Smooth muscle cell (in vitro differentiated cells): ENCODE data around the gene KLHL26. TPM values are rescaled to one million over a fixed set of nuclear protein-coding genes. Genes with fewer than 3 reads are reported as not detected.
A peak's percentile ranks its signal among the peaks of the same experiment; 100 is the strongest.

Experiments used
- DNase-seq: peaks from one replicate; lab custom pipeline; 2025; ENCODE audit not compliant: unreplicated experiment; lab: John Stamatoyannopoulos, UW
- H2AFZ ChIP-seq: fragments of 200-600 bp; sonication (generic); 2 replicates; pipeline ENCODE4 v1.6.0; 2016; ENCODE audit warnings: antibody characterized with exemption, low read depth, mild to moderate bottlenecking
- H3F3A ChIP-seq: fragments of 200-600 bp; sonication (generic); 2 replicates; pipeline ENCODE4 v1.6.0; 2017; ENCODE audit warnings: antibody characterized with exemption, low read depth
- H3K27ac ChIP-seq: fragments of 200-600 bp; sonication (generic); 2 replicates; pipeline ENCODE4 v1.5.1; 2016; ENCODE audit warnings: low read depth, mild to moderate bottlenecking
- H3K27me3 ChIP-seq: fragments of 200-600 bp; sonication (generic); 2 replicates; pipeline ENCODE4 v1.6.1; 2016; ENCODE audit warnings: low read depth, mild to moderate bottlenecking
- H3K36me3 ChIP-seq: fragments of 200-600 bp; sonication (generic); 2 replicates; pipeline ENCODE4 v1.5.1; 2016; ENCODE audit warnings: low read depth
- H3K4me1 ChIP-seq: fragments of 200-600 bp; sonication (generic); 2 replicates; pipeline ENCODE4 v1.5.1; 2016; ENCODE audit warnings: low read depth
- H3K4me2 ChIP-seq: fragments of 200-600 bp; sonication (generic); 2 replicates; pipeline ENCODE4 v1.6.0; 2016; ENCODE audit warnings: mild to moderate bottlenecking
- H3K4me3 ChIP-seq: fragments of 200-600 bp; sonication (generic); 2 replicates; pipeline ENCODE4 v1.5.1; 2016; ENCODE audit warnings: mild to moderate bottlenecking
- H3K79me2 ChIP-seq: fragments of 200-600 bp; sonication (generic); 2 replicates; pipeline ENCODE4 v1.6.0; 2016; ENCODE audit warnings: low read depth, mild to moderate bottlenecking
- H3K9ac ChIP-seq: fragments of 200-600 bp; sonication (generic); 2 replicates; pipeline ENCODE4 v1.6.0; 2016; ENCODE audit warnings: low read depth
- H3K9me3 ChIP-seq: fragments of 200-600 bp; sonication (generic); replicated peaks from 2 replicates; pipeline ENCODE4 v1.5.1; 2016; ENCODE audit warnings: low read depth
- H4K20me1 ChIP-seq: fragments of 200-600 bp; sonication (generic); 2 replicates; pipeline ENCODE4 v1.6.0; 2016; ENCODE audit warnings: low read depth
- CTCF ChIP-seq: fragments of 200-600 bp; sonication (generic); IDR thresholded peaks from 2 replicates; pipeline ENCODE4 v1.5.1; 2017; ENCODE audit warnings: borderline replicate concordance, mild to moderate bottlenecking, antibody characterized with exemption; ENCODE audit not compliant: insufficient read depth, poor library complexity, severe bottlenecking
- WGBS: methylation state at CpG from one replicate; pipeline ENCODE4 v1.1.7; 2016; ENCODE audit warnings: low lambda C conversion rate; 5-methylcytosine and 5-hydroxymethylcytosine counted together
- polyA plus RNA-seq: library from polyadenylated mRNA; unstranded; fragments of >200 nt; fragmentation: Nextera tagmentation; extraction: Ambion mirVana; gene quantifications from 2 replicates; pipeline ENCODE4 v1.2.1, GENCODE V29; 2016
- total RNA-seq: library from RNA; depleted of rRNA; stranded (reverse); fragments of >200 nt; gene quantifications from 2 replicates; pipeline ENCODE4 v1.2.3, GENCODE V29; 2014

The KLHL26 gene
- total and polyA plus RNA-seq, 2 experiments from 2014 or later = 3.9 to 7.6 TPM

DNA sequence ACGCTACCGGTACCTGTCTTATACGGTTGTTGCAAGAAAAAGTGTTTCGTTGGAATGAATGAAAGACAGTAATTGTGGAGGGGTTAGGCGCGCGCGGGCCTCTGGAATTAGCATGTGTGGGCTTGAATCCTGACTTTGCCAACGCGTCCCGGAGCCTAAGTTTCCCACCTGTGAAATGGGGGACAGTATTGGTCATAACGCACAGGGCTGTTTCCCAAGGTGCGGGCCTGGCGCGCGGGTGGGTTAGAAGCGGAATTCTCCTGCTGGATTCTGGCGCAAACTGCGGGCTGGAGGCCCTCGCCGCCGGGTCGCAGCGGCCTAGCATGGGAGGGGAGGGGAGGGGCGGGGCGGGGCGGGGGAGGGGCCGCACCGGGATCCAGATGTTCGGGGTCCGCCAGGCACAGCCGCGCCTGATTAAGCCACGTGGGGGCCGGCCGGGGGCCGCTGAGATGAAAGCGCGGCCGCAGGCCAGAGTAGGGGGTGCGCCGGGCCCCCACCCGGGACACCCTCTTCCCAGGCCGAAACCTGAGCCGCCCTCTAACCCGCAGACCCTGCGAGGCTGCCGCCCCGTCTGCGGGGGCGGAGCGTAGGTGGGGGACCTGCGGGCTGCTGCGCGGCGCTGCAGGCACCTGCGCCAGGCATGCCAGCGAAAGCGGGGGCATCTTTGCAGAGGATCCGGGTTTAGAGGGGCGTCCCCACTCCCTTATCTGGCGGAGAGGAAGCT lies 25.3 kb upstream of the KLHL26 start:
- H2AFZ ChIP-seq = no peak overlapping the region
- H3K4me3 ChIP-seq = peak overlapping the region; percentile 56
- WGBS = under 1% methylated on average over 41 of the region's 62 CpGs
- no peaks in the 10 kb centered on the region for H3K36me3 ChIP-seq
- peaks cover 78% of the 10 kb centered on the region for H3K27me3 ChIP-seq
- DNase-seq = no peak
- no peaks in the 10 kb centered on the region for H3F3A ChIP-seq
- peaks cover 35% of the 10 kb centered on the region for H3K4me1 ChIP-seq
- H4K20me1 ChIP-seq = no peaks in the 10 kb centered on the region
- TF ChIP-seq CTCF = no peak
- H3K9ac ChIP-seq = no peak overlapping the region
- no peaks in the 10 kb centered on the region for H3K9me3 ChIP-seq
- peak overlapping the region; percentile 94 for H3K4me2 ChIP-seq
- no peak overlapping the region for H3K27ac ChIP-seq
- no peaks in the 10 kb centered on the region for H3K79me2 ChIP-seq

GRCh38 chr19:18612051-18612771 lies 24.6 kb upstream of the KLHL26 start:
- H3K4me1 ChIP-seq = peaks cover 35% of the 10 kb centered on the region
- no peak overlapping the region for H2AFZ ChIP-seq
- H3K27ac ChIP-seq = no peak overlapping the region
- H3K79me2 ChIP-seq = no peaks in the 10 kb centered on the region
- no peaks in the 10 kb centered on the region for H3K9me3 ChIP-seq
- H4K20me1 ChIP-seq = no peaks in the 10 kb centered on the region
- H3K4me3 ChIP-seq = peak overlapping the region; percentile 56
- DNase-seq = no peak
- 6% methylated on average over 21 of the region's 30 CpGs for WGBS
- no peaks in the 10 kb centered on the region for H3F3A ChIP-seq
- no peak overlapping the region for H3K9ac ChIP-seq
- peak overlapping the region; percentile 94 for H3K4me2 ChIP-seq
- H3K27me3 ChIP-seq = peaks cover 74% of the 10 kb centered on the region
- TF ChIP-seq CTCF = no peak
- no peaks in the 10 kb centered on the region for H3K36me3 ChIP-seq

DNA sequence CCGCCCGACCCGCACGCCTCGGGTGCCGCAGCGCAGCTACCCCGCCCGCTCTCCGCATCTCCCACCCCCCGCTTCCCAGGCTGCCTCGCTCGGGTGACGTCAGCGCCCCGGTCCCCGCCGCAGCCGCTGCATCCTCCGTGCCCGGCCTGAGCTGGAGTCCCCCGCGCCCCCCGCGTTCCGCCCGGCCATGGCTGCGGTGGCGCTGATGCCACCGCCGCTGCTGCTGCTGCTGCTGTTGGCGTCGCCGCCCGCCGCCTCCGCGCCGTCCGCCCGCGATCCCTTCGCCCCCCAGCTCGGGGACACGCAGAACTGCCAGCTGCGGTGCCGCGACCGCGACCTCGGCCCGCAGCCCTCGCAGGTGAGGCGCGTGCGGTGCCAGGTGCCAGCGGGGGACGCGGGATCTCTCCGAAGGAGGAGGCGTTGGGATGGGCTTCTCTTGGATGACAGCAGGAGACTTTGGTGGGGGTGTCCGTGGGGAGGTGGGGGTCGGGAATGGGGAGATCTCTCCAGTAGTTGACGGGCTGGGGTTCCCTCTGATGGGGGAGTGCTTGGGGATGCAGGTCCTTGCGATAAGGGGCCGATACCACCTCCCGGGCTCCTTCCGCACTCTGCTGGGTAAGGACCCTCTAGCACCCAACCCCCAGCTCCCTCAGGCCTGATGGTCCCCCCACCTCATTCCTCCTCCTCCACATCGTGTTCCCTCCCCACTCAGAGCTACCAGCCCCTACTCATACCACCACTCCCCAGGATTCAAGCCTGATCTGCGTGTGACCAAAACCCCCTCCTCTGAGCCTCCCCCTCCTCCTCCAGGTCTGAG lies 23.8 kb upstream of the KLHL26 start, which contains the start of gene TMEM59L:
Gene TMEM59L, plus strand, starts transcription at position 99 of the 817 bp plus-strand sequence. Its CDS starts 89 bp downstream, at position 188.
- Histone ChIP-seq H3K79me2 (no peaks in the 10 kb centered on the region), H3K9ac (no peak within 1 kb of the TSS), H3K27ac (no peak within 1 kb of the TSS), H3F3A (no peaks in the 10 kb centered on the region), H3K9me3 (no peaks in the 10 kb centered on the region), H3K36me3 (no peaks in the 10 kb centered on the region), H4K20me1 (no peaks in the 10 kb centered on the region), H3K27me3 (peaks cover 66% of the 10 kb centered on the region), H3K4me3 (peak within 1 kb of the TSS; percentile 56), H2AFZ (no peak within 1 kb of the TSS), H3K4me2 (peak within 1 kb of the TSS; percentile 94), H3K4me1 (peaks cover 27% of the 10 kb centered on the region)
- 5% methylated on average over 17 of the region's 70 CpGs for WGBS
- DNase-seq = no peak
- TF ChIP-seq CTCF = no peak
